ENCODE results near the gene PKNOX2. TPM values are rescaled to one million over a fixed set of nuclear protein-coding genes. Genes with fewer than 3 reads are reported as not detected.

The PKNOX2 gene
- total RNA-seq, 1 donor from 2014 or later: 3.4 TPM

- no peak for DNase-seq (ENCODE audit: extremely low spot score in 2 of 2)
These were observed 115.3 kb downstream of the PKNOX2 start for GRCh38 chr11:125279676-125280418.

GRCh38 chr11:125280646-125281045 lies 116.1 kb downstream of the PKNOX2 start:
- Histone ChIP-seq H3K9me3 (no peaks in the 10 kb centered on the region), H3K4me3 (no peak overlapping the region), H3K27me3 (no peaks in the 10 kb centered on the region), H3K4me1 (no peaks in the 10 kb centered on the region), H3K36me3 (no peaks in the 10 kb centered on the region), H3K27ac (no peak overlapping the region)
- no peak for TF ChIP-seq CTCF (IDR thresholded peaks at IDR 0.05)
- DNase-seq (ENCODE audit: extremely low spot score in 2 of 2): no peak
- intact Hi-C loops (cut with DNase I): no loop called here

More at GRCh38 chr11:125279676-125280418, 115.3 kb downstream of the PKNOX2 start:
- Histone ChIP-seq H3K9me3 (no peaks in the 10 kb centered on the region), H3K4me3 (no peak overlapping the region), H3K36me3 (no peaks in the 10 kb centered on the region), H3K27me3 (no peaks in the 10 kb centered on the region), H3K27ac (no peak overlapping the region), H3K4me1 (no peaks in the 10 kb centered on the region)
- no peak for TF ChIP-seq POLR2AphosphoS5 (IDR thresholded peaks at IDR 0.05; ENCODE audit: insufficient read depth in 1 of 2, low read depth in 1 of 2)
- no peak for TF ChIP-seq CTCF (IDR thresholded peaks at IDR 0.05)
- no peak for TF ChIP-seq POLR2A (IDR thresholded peaks at IDR 0.05)
- intact Hi-C loops (cut with DNase I): no loop called here

GRCh38 chr11:125281831-125282595 lies 117.5 kb downstream of the PKNOX2 start:
- H3K4me1 ChIP-seq: peaks cover 4% of the 10 kb centered on the region
- no peak for DNase-seq (ENCODE audit: extremely low spot score in 2 of 2)
- no peak overlapping the region for H3K27ac ChIP-seq
- no peaks in the 10 kb centered on the region for H3K9me3 ChIP-seq
- H3K4me3 ChIP-seq: no peak overlapping the region
- no peaks in the 10 kb centered on the region for H3K36me3 ChIP-seq
- no peaks in the 10 kb centered on the region for H3K27me3 ChIP-seq
- TF ChIP-seq CTCF (IDR thresholded peaks at IDR 0.05): no peak
- no peak for TF ChIP-seq POLR2AphosphoS5 (IDR thresholded peaks at IDR 0.05; ENCODE audit: insufficient read depth in 1 of 2, low read depth in 1 of 2)
- TF ChIP-seq POLR2A (IDR thresholded peaks at IDR 0.05): no peak
- intact Hi-C loops (cut with DNase I): no loop called here

GRCh38 chr11:125282596-125282914 lies 118.0 kb downstream of the PKNOX2 start:
- Histone ChIP-seq H3K27me3 (no peaks in the 10 kb centered on the region), H3K27ac (no peak overlapping the region), H3K9me3 (no peaks in the 10 kb centered on the region), H3K4me1 (peaks cover 10% of the 10 kb centered on the region), H3K36me3 (no peaks in the 10 kb centered on the region), H3K4me3 (no peak overlapping the region)
- no peak for TF ChIP-seq POLR2A (IDR thresholded peaks at IDR 0.05)
- no peak for TF ChIP-seq POLR2AphosphoS5 (IDR thresholded peaks at IDR 0.05; ENCODE audit: insufficient read depth in 1 of 2, low read depth in 1 of 2)
- TF ChIP-seq CTCF (IDR thresholded peaks at IDR 0.05): no peak
- intact Hi-C loops (cut with DNase I): no loop called here
- no peak for DNase-seq (ENCODE audit: extremely low spot score in 2 of 2)

- TF ChIP-seq POLR2AphosphoS5 (IDR thresholded peaks at IDR 0.05; ENCODE audit: insufficient read depth in 1 of 2, low read depth in 1 of 2): no peak
- no peak for TF ChIP-seq CTCF (IDR thresholded peaks at IDR 0.05)
- intact Hi-C loops (cut with DNase I): no loop called here
- DNase-seq (ENCODE audit: extremely low spot score in 2 of 2): no peak
- no peak overlapping the region for H3K27ac ChIP-seq
- H3K4me1 ChIP-seq: peaks cover 15% of the 10 kb centered on the region
- no peaks in the 10 kb centered on the region for H3K9me3 ChIP-seq
- no peak overlapping the region for H3K4me3 ChIP-seq
- H3K27me3 ChIP-seq: no peaks in the 10 kb centered on the region
- H3K36me3 ChIP-seq: no peaks in the 10 kb centered on the region
These were observed 119.8 kb downstream of the PKNOX2 start for GRCh38 chr11:125284245-125284850.

Measured in vagina (tissue), 2 donors.